GM12891 (cell line): ENCODE data around the gene DYNC1I1.

Experiments
- PAX5 ChIP-seq: IDR thresholded peaks from 2 replicates; pipeline ENCODE4 v1.6.1; 2011; ENCODE audit warnings: low read length, moderate library complexity, mild to moderate bottlenecking; ENCODE audit not compliant: insufficient read depth, severe bottlenecking
- POLR2A ChIP-seq: IDR thresholded peaks from 2 replicates; pipeline ENCODE4 v1.6.1; 2011; ENCODE audit warnings: low read depth, low read length, control low read depth
- POLR2AphosphoS5 ChIP-seq: IDR thresholded peaks from 2 replicates; pipeline ENCODE4 v1.6.1; 2011; ENCODE audit warnings: low read depth, low read length, control low read depth
- TAF1 ChIP-seq: IDR thresholded peaks from 2 replicates; pipeline ENCODE4 v1.6.1; 2011; ENCODE audit warnings: low read depth, low read length, control low read depth

DNA sequence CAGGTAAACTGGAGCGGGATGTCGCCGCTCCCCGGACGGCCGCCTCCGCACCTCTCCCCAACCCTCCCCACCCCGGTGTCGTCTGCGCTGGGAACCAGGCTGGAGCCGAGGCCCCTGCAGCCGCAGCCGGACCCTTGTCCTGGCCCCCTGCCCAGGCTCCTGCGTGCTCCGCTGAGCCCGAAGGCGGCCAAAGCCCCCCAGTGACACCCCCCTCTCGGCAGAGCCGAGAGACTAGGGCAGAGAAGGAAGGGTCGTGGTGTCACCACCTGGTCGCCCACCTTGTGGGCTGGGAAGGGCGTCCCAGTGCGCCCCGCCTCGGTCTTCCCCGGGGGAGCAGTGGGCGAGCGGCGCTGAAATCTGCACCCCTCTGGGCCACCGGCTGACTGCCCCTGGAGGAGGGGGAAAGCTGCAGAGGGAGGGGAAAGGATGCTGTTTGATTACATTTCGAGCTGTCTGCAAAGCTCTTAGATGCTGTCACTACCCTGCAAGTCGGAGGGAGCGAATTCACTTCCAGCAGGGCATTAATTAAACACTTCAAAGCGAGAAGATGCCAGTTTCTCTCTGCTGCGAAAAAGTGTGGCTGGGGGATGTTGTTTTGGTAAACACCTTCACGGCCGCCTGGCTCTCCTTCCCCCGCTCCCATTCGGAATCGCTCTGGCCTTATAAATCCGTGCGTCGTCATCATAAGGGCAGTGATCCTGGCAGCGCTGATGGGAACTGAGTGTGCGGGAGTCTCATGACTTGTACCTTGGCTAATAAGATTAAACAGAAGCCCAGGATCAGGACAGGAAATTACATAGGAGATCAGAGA lies 622 bp downstream of the DYNC1I1 start:
- no peak for TF ChIP-seq TAF1
- no peak for TF ChIP-seq POLR2A
- no peak for TF ChIP-seq POLR2AphosphoS5
- no peak for TF ChIP-seq PAX5
